Suppressor macrophage (primary cell): ENCODE measurements around the gene MT1A.
A peak's percentile ranks its signal among the peaks of the same experiment; 100 is the strongest.

Source experiments
- DNase-seq, 4 experiments: peaks; one replicate each; pipeline ENCODE4 v3.0.0-alpha.2; 2020 to 2022

The MT1A gene

DNA sequence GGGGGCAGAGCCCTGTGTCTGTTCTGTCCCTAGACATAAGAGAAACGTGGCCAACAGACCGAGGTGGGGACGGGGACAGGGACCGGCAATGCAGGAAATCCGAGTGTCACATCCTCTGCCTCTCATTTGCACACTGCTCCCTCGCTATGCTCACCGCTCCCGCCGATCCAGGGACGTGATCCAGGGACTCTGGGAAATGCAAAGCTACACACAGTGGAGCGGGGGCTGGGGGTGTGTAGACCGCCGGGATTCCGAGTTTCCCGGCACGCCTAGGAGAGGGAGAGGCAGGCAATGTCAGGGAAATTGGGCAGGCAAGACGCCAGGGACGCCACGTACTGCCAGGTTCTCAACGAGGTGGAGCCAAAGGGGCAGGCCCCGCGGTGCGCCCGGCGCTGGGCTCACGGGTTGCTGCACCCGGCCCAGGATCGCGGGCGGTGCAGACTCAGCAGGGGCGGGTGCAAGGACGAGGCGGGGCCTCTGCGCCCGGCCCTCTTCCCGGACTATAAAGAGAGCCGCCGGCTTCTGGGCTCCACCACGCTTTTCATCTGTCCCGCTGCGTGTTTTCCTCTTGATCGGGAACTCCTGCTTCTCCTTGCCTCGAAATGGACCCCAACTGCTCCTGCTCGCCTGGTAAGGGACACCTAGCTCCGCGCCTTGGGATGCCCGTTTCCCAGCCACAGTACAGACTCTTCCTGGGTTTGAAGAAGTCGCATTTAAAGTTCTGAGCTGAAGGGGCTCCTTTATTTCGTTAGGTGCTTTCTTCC, 43.7 kb downstream of the MT1A start, which contains the start of gene MT1X:
Gene MT1X (plus strand): TSS at position 532 of the 764 bp plus-strand sequence. CDS start 71 bp downstream, at position 603.
- peak; percentile 94 to 98 (median 95) for DNase-seq

DNA sequence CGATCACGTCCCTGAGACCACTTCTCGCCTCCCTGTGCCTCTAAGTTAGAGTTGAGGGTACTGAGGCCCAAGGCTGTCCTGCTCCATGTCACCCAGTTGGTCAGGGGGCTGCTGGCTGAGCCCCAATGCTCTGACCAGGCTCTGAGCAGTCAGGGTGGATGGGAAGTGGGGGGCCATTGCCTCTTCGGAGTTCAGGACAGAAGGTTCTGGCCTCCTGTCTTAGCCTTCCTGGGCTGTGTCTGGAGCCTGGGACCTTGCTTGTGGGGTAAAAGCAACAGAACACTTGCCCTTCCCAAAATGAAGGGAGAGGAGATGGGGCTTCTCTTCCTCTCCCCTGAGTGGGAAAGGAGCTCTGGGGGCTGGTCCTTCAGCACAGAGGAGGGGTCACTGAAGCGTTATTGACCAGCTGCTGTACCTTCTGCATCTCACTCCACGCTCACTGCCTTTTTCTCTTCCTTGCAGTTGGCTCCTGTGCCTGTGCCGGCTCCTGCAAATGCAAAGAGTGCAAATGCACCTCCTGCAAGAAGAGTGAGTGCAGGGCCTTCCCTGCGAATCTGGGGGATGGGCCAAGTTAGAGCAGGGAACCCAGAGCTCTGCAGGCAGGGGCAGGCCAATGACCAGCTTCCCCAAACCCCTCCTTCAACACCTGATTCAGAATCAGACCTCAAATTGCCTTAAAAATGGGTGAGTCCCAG, 44.4 kb downstream of the MT1A start:
- DNase-seq: peak in 1 of 4 experiments; percentile 15

DNA sequence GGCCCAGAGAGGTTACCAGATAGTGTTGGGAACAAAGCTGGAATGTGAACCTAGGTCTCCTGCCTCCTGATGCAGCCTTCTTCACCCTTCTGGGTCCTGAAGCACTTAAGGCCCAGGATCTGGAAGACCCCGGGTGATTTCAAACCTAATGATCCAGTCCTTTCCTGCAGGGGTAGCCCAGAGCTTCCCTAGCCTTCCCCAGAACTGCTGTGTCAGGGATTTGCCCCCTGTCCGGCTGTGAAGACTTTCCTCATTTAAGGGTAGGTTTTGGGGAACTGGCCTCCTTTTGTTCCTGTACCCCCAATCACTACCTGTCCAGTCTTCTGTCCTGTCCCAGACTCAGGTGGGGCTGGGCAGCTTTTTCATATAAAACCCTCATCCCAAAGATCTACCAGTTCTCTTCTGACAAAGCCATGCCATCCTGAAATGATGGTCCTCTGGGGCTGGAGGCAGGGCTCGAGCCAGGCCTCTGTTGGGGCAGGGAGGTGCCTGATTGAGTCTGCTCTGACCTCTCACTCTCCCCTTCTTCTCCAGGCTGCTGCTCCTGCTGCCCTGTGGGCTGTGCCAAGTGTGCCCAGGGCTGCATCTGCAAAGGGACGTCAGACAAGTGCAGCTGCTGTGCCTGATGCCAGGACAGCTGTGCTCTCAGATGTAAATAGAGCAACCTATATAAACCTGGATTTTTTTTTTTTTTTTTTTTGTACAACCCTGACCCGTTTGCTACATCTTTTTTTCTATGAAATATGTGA, 45.1 kb downstream of the MT1A start:
- no peak for DNase-seq

DNA sequence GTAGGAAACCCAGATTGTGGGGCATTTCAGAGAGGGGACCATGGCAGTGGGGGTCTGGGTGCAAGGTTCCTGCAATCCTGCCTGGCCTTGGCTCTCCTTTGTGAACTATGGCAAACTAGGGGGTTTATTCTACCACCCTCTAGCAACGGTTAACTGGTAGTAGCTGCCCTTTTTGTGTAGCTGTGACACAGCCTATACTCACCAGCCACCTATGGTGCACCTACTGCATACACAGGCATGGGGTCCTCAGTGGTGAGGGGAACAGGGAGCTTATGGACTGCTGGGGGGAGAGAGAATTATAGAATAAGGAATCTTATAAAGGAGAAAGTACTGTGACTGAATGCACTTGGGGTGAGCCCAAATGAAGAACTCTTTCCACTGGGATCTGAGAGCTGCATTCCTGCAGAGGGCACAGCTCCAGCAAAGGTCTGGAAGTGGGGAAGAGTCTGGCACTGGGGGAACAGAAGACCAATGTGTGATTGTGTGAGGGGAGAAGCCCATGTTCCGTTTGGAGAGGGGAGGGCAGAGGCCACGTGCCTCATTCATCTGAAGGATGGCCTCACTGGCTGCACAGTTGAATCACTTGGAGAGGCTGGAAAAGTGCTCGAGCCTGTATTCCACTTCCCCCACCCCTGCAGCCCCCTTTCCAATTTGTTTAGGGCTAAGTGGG, 45.9 kb downstream of the MT1A start:
- DNase-seq: no peak

DNA sequence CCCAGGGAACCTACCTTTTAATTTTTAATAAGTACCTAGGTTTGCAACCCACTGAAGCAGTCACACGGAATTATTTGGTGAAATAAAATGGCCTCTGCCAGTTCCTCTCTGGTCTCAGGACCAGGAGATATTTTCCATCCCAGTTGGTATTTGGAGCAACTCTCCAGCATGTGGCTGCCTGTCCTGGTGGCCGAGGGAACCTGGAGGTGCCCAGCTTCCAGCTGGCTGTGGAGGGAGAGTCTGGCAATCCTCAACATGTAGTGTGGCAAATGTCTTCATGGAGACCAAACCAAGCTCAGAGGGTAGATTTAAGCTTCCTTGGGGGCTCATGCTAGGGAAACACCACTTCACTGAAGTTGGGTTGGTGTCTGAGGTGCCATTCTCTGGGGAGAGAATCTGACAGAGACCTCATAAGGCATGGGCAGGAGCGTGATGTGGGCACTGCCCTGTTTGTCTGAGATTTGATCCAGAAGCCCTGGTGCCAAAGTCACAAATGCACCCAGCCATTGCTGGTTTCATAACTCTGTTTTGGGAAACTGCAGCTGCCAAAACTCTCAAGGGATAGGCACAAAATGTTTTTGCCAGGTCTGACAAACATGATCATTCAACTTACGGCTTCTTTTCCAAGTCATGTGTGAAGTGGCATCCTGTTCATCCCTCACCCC, 46.6 kb downstream of the MT1A start:
- no peak for DNase-seq

DNA sequence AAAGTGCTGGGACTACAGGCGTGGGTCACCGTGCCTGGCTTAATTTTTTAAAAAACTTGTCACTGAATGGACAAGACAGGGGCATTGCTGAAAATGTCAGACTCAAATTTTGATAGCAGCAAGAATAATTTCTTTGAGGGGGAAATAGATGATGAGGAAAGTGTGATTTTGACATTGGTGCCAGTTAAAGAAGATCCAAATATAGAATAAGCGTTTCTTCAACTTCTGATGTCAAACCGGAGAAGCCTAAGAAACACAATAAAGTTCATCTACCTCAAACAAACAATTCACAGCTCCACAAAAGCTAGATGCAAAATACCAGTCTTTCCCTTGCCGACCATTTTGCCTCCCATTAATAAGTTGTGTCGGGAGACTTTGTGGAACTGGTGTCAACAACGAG, 48.3 kb downstream of the MT1A start:
- no peak for DNase-seq

DNA sequence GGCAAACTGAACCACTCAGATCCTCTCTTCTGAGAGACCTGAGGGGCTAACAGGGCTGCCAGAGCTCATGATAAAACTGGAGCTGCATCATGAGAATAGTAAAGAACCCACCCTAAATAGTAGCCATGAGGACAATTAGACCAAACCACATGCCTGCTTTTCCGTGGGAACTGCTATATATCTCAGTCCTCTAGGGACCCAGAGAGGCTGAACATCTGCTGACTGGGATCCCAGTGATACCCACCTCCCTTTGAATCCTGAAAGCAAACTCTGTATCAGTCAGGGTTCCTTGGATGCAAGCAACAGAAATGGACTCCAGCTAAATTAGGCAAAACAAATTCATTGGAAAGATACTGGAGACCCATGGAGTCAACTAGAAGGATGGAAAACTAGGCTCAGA, 50.3 kb downstream of the MT1A start:
- no peak for DNase-seq

DNA sequence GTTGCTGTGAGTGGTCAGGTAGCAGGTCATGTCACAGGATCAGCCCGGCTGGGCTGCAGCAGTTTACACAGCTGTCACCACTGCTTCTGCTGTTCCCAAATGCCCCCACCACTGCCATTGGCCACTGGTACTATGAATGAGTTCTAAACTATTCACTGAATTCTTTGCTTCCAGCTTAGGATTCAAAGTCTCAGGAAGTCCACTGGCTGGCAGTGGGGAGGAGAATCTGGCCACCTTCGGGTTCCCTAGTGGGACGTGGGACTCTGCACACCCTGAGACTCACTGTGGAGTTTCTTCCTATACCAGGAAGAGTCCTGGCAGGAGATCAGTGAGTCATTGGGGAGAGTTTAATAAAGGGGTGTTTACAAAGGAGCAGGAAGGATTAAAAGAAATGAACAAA, 50.7 kb downstream of the MT1A start:
- no peak for DNase-seq
